Umbilical cord (tissue), 2 donors: ENCODE results near the gene OR2T6. TPM values are rescaled to one million over a fixed set of nuclear protein-coding genes. Genes with fewer than 3 reads are reported as not detected.
"Not testable (repeated sequence)": the region's sequence is repeated elsewhere in the genome, so short reads cannot be mapped to it uniquely, and the experiment has no call there.

Source experiments
- DNase-seq: peaks from one replicate; pipeline ENCODE4 v3.0.0-alpha.2; 2015; ENCODE audit warnings: low spot score
- total RNA-seq: library from RNA; depleted of rRNA; stranded (reverse); fragments of >200 nt; gene quantifications from one replicate; pipeline ENCODE4 v1.2.3, GENCODE V29; 2014; ENCODE audit warnings: low replicate concordance; ENCODE audit not compliant: insufficient read depth

Gene OR2T6
- total RNA-seq, 1 donor from 2014 or later, result 1.9 TPM

DNA sequence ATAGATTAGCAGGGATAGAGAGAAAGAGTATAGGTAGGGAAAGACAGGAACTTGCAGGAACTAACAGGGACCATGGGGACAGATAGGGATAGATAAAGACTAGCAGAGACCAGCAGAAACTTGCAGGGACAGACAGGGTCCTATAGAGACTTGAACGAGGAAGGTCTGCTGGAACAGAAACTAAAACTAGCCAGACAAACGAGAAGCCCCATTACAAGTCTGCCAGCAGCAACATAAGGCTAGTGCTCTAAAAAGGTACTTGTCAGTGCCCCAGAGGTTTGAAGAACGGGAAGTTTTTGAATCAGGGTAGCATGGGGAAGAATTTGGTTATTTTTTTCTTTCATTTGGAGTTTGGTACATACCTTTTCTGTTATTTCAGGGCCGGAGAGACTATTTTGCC is 56.7 kb downstream of the OR2T6 start:
- DNase-seq, result not testable (repeated sequence)

- not testable (repeated sequence) for DNase-seq
Observed at GRCh38 chr1:248433811-248434415, 58.4 kb downstream of the OR2T6 start.

- DNase-seq, result not testable (repeated sequence)
Observed at GRCh38 chr1:248434913-248435312, 59.4 kb downstream of the OR2T6 start.

DNA sequence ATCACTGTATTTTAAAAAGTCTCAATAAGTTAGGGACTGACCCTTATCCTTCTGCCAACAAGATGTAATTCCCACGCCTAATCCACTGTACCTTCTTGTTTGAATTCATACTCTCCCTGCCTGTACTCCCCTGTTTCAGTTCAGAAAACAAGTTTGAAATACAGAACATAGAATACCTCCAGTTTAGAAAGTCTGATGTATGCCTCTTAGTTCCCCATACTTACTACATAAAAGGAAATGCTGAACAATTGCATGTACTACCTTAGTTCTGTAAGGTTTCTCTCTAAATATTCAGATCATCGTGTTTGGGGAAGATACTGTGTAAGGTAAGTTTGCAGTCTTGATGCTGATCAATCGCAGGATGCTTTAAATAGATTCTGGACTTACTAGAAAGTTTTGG is 60.8 kb downstream of the OR2T6 start:
- DNase-seq, result not testable (repeated sequence)

GRCh38 chr1:248438668-248439067 is 63.1 kb downstream of the OR2T6 start:
- DNase-seq, result not testable (repeated sequence)

DNA sequence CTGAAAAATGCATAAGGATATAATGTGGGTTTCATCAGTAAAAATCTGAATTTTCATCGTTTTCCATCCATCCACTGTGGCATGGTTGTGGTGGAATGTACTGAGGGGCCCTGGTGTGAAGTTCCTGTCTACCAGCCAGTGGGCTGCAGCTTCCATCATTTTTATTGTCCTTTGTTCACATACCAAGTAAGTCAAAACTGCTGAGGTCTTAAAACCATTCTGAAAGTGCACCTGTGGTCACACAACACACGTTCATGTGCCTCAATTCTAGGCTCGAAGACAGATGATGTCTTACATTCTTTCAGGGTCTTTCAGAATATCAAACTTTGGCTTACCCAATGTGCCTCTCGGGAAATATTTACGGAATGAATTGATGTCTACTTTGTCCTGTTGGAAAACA is 63.7 kb downstream of the OR2T6 start:
- DNase-seq, result not testable (repeated sequence)

Other genes with a start within 250 kb of the OR2T6 start
- 3.6 TPM for gene OR2M5, start 230.6 kb upstream of the OR2T6 start, total RNA-seq
- 4.8 TPM for gene OR2M2, start 200.9 kb upstream of the OR2T6 start, total RNA-seq
- 1.2 TPM for gene OR2M3, start 178.5 kb upstream of the OR2T6 start, total RNA-seq
- gene OR2M4, start 144.3 kb upstream of the OR2T6 start, total RNA-seq, result 5.5 TPM
- 2.6 TPM for gene OR2T33, start 97.8 kb upstream of the OR2T6 start, total RNA-seq
- 6.7 TPM for gene OR2T12, start 72.3 kb upstream of the OR2T6 start, total RNA-seq
- gene OR2M7, start 51.2 kb upstream of the OR2T6 start, total RNA-seq, result 3.4 TPM
- gene OR14C36, start 27.0 kb upstream of the OR2T6 start, total RNA-seq, result not detected
- gene OR2T4, start 14.1 kb upstream of the OR2T6 start, total RNA-seq, result not detected
- gene OR2T1, start 27.3 kb downstream of the OR2T6 start, total RNA-seq, result 1.4 TPM
- gene OR2T2, start 69.9 kb downstream of the OR2T6 start, total RNA-seq, result not detected
- gene OR2T3, start 97.6 kb downstream of the OR2T6 start, total RNA-seq, result not detected
- gene OR2T5, start 112.8 kb downstream of the OR2T6 start, total RNA-seq, result not detected
- 2.2 TPM for gene OR2G6, start 132.3 kb downstream of the OR2T6 start, total RNA-seq
- 10.8 TPM for gene OR2T29, start 187.0 kb downstream of the OR2T6 start, total RNA-seq
- gene OR2T34, start 199.0 kb downstream of the OR2T6 start, total RNA-seq, result not detected
- gene OR2T10, start 222.0 kb downstream of the OR2T6 start, total RNA-seq, result 0.72 TPM